Measurements from ENCODE around the gene TFDP2. TPM values are rescaled to one million over a fixed set of nuclear protein-coding genes. Genes with fewer than 3 reads are reported as not detected.

Gene TFDP2
- total RNA-seq (ENCODE audit: low replicate concordance) = 28.5 and 100 TPM in 2 replicates

- peak within 1 kb of the TSS; percentile 76 for H3K4me3 ChIP-seq (ENCODE audit: low read depth, low read length)
- no peak for TF ChIP-seq CTCF (IDR thresholded peaks at IDR 0.05; ENCODE audit: insufficient read depth, low read length)
- DNase-seq (ENCODE audit: low read depth) = peak; percentile 83
Observed at GRCh38 chr3:142148792-142149672, at the start of gene TFDP2. TFDP2 (minus strand) TSS chr3:142149544; CDS start chr3:142101749, 47,795 bp downstream.

- TF ChIP-seq CTCF (IDR thresholded peaks at IDR 0.05; ENCODE audit: insufficient read depth, low read length) = no peak
- no peak for DNase-seq (ENCODE audit: low read depth)
- no peak overlapping the region for H3K4me3 ChIP-seq (ENCODE audit: low read depth, low read length)
Observed at GRCh38 chr3:142188846-142189245, 39.5 kb upstream of the TFDP2 start.

- peak; percentile 80 for TF ChIP-seq CTCF (IDR thresholded peaks at IDR 0.05; ENCODE audit: insufficient read depth, low read length)
- no peak overlapping the region for H3K4me3 ChIP-seq (ENCODE audit: low read depth, low read length)
- DNase-seq (ENCODE audit: low read depth) = peak; percentile 65
Observed at GRCh38 chr3:142180761-142181362, 31.5 kb upstream of the TFDP2 start.

GRCh38 chr3:142175478-142175877 lies 26.1 kb upstream of the TFDP2 start:
- H3K4me3 ChIP-seq (ENCODE audit: low read depth, low read length) = no peak overlapping the region
- DNase-seq (ENCODE audit: low read depth) = no peak
- TF ChIP-seq CTCF (IDR thresholded peaks at IDR 0.05; ENCODE audit: insufficient read depth, low read length) = no peak

- DNase-seq (ENCODE audit: low read depth) = no peak
- TF ChIP-seq CTCF (IDR thresholded peaks at IDR 0.05; ENCODE audit: insufficient read depth, low read length) = no peak
- no peak overlapping the region for H3K4me3 ChIP-seq (ENCODE audit: low read depth, low read length)
Observed at GRCh38 chr3:142174559-142174958, 25.2 kb upstream of the TFDP2 start.

- no peak overlapping the region for H3K4me3 ChIP-seq (ENCODE audit: low read depth, low read length)
- TF ChIP-seq CTCF (IDR thresholded peaks at IDR 0.05; ENCODE audit: insufficient read depth, low read length) = no peak
- no peak for DNase-seq (ENCODE audit: low read depth)
Observed at GRCh38 chr3:142168514-142168913, 19.2 kb upstream of the TFDP2 start.
